HuH-7.5 (cell line): ENCODE measurements around the gene MAB21L2.
"Not testable (repeated sequence)": the region's sequence is repeated elsewhere in the genome, so short reads cannot be mapped to it uniquely, and the experiment has no call there.

Experiments used
- DNase-seq: peaks from one replicate; pipeline ENCODE4 v3.0.0; 2011; ENCODE audit warnings: low spot score

Gene MAB21L2

DNA sequence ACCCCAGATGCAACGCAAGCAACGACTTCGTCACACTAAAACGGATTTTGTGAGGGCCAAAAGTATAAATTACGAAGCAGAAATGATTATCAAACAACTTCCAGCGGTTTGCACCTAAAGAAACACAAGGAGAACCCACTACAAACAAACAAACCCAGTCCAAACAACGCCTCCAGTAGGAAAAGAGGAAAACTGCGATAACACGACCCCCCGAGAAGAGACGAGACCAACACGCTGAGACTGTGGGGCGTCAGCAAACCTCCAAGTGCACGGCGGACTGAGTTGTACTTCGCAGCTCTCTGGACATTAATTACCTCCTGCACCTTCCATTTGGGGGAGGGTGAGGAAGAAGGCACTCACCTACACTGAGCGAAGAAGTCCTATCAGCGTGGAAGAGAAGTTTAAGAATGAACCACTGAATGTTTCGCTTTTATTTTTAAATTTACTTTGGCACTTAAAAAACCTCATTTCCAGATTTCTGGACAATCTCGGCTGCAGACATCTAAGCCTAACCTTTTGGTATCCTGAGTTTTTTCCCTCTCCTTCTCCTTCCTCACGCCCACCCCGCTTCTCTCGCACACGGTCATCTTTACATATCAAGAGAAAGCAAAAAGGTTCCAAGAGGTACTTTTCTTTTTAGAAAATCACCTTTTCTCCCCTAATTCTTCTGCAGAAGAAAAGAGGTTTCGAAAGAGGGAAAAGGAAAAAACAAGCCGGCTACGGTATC lies at the start of gene MAB21L2:
Gene MAB21L2, plus strand, starts transcription at position 6 of the 727 bp plus-strand sequence. CDS start 879 bp downstream, outside the sequence.
- no peak for DNase-seq

DNA sequence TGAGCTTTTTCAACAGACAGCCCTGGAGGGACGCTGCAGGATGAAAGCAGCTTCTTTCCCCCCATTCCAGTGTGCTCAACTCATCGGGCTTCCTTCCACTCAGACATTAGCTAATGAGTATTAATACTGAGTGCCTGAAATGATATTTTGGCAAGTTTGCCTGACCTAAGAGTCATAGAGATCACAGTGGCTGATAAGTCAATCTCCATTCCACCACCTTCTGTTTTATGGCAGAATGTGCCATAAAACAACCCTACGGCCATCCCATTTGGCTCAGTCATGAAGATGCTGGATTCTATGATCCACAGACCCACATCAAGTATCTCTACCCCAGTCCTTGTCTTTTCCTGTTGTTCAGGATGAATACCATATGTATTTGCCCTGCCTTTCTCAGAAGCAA lies 48.3 kb upstream of the MAB21L2 start:
- no peak for DNase-seq

DNA sequence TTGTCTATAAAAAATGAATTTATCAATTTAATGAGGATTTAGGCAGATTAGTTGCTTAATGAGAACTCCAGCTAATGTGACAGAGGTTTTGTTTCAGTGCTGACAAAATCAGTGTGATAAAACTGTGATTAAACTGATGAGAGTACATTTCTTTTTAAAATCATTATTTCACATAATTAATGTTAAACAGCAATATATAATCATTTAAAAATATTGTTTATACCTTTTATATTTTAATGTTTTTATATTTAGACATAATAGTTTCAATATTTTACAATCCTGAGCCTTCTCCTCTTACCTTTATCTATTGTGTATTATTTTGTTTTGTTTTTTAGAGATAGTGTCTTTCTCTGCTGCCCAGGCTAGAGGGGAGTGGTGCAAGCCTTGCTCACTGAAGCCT lies 47.1 kb upstream of the MAB21L2 start:
- no peak for DNase-seq

DNA sequence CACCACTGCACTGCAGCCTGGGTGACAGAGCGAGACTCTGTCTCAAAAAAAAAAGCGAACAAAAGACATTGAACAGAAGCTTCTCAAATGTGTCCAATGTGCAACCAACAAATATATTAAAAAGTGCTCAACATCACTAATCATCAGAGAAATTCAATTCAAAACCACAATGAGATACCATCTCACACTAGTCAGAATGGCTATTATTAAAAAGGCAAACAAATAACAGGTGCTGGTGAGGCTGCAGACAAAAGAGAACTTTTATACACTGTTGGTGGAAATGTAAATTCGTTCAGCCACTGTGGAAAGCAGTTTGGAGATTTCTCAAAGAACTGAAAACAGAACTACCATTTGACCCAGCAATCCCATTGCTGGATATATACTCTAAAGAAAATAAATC lies 44.0 kb upstream of the MAB21L2 start:
- not testable (repeated sequence) for DNase-seq

DNA sequence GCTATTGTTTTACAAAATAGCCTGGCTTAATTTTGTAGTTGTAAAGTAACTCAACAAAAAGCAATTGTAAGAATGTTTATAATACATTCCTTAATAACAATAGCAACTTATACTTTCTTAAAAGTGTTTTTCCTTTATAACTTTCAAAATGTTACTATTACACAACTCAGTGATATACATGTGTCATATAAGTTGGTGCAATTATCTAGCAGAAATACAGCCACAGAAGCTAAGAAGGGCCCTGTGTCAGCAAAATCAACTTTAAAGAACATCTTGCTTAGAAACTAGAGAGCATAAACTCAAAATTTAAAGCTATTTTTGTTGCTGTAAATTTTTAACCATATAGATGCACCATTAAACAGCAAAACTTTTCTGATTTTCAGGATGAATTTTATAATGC lies 41.4 kb upstream of the MAB21L2 start:
- DNase-seq: no peak

DNA sequence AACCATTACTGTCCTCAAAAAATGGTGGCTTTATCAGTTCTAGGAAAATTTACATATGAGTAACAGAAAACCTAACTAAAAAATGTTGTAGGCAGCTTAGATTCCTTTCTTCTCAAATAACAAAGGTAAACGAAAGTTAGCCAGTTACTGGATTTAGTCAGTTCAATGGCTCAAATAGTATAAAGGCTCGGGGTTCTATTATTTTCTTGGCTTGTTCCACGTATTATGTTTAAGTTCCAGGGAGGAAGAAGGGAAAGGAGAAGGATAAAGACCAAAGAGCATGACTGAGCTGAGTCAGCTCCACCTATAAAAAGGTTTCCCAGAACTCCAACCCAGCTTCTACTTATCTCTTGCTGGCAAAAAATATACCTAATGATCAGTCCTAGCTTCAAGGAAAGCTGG lies 41.0 kb upstream of the MAB21L2 start:
- DNase-seq: no peak

DNA sequence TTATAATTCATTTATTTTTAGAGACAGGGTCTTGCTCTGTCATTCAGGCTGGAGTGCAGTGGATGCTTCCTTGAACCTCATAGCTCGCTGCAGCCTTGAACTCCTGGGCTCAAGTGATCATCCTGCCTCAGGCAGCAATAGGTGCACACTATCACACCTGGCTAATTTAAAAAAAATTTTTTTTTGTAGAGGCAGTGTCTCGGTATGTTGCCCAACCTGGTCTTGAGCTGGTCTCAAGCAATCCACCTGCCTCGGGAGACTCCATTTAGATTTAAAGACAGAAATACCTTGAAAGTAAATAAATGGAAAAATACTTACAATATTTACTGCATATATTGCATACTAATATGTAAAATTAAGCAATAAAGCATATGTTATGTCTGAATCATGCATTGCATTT lies 40.3 kb upstream of the MAB21L2 start:
- DNase-seq: no peak

DNA sequence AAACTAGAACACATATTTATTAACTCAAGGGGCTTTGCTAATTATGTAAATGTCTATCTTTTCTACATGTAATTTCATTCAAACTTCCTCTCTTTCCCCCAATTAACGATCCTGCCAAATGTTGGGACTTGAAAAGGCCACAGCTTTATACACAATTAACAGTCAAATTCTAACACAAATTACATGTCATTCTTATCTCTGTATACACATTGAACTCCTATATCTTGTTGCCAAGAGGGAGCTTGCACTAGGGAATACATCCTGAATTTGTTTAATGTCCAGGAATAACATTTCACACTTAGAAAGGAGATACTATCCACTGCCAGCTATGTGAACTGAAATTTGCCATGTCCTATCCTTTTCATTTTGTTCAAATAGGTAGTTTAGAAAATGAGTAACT lies 38.9 kb upstream of the MAB21L2 start:
- DNase-seq: no peak

DNA sequence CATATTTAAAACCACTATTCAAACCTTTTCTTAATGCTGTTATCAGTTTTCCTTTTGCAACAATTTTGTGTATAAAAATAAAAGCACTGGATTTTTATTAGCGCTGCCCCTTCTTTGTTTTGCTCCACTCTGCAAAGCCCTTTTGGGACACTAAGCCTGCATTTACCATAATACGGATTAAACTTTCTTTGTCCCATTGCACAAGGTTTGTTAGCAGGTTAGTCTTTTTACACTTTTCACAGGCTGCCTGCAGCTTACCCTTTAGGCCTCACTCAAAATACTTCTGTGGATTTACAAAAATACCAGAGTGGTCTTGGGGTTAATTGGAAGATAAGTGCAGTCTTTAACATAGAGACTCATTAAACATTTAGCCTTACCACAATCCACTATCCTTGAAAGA lies 35.7 kb upstream of the MAB21L2 start:
- DNase-seq: no peak

DNA sequence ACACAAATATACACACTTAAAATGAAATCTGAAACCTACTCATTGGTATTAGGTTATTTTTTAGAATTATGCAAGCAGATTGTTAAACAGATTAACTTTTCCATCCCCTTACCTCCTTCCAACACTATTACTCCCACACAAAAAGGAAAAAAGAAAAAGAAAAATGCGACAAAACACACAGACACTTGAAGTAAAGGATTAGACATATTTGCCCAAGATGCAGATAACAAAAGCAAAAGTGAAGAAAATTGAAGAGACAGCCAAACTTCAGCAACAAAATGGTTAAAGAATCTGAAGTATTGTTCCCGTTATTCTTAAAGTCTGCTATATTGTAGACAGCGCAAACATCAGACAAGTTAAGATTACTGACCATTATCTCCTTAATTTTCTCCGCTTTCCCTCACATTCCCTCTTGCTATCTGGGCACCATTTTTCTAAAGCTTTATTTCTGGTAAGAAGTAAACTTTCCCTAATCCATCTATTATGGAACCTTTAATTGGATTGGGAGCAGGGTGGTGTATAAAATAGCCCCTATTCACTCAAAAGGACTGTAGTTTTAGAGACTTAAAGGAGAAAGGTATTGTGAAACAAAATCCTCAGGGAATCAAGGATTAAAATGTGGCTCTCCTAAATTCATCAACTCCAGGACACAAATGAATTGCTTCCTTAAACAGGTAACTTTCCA lies 34.7 kb upstream of the MAB21L2 start:
- no peak for DNase-seq

DNA sequence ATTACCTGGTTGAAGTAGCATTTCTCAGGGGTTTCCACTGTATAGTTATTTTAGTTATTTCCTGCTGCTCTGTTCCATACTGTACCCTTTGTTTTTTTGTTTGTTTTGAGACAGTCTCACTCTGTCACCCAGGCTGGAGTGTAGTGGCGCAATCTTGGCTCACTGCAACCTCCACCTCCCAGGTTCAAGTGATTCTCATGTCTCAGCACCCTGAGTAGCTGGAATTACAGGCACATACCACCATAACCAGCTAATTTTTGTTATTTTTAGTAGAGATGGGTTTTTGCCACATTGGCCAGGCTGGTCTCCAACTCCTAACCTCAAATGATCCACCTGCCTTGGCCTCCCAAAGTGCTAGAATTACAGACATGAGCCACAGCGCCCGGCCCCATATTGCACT lies 24.1 kb upstream of the MAB21L2 start:
- DNase-seq: not testable (repeated sequence)

DNA sequence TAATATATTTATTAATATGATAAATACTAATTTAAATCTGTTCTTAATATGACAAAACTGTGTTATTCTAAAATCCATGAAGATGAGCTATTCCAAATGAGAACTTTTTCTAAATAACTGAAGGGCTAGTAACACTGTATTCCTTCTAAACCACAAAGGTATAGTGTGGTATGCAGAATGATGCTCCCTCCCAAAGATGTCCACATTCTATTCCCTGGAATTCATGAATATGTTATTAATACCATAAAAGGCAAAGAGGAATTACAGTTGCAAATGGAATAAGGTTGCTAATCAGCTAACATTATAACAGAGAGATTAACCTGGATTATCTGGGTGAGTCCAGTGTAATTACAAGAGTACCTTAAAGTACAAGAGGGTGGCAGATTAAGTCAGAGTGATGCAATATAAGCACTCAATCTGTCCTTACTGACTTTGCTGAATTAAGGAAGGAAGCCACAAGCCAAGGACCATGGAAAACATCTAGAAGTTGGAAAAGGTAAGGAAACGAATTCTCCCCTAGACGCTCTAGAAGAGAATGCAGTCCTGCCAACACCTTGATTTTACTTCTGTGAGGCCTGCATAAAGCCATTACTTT lies 20.7 kb upstream of the MAB21L2 start:
- no peak for DNase-seq

DNA sequence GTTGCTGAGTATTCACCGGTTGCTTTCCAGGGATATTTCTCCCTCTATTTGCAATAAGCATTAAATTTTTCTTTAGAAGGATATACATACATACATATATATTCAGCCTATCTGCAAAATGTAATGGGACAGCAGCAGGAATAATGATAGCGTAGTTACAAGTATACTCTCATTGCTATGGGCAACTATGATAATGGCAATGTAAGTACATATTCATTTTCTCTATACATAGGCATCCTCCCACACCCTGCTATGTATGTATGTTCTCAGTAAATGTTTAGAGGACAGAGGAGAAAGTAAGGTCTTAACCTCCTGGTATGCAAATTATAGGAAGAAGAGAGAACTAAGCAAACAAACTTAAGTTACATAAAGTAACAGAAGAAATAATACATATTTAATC lies 19.7 kb upstream of the MAB21L2 start:
- DNase-seq: no peak

DNA sequence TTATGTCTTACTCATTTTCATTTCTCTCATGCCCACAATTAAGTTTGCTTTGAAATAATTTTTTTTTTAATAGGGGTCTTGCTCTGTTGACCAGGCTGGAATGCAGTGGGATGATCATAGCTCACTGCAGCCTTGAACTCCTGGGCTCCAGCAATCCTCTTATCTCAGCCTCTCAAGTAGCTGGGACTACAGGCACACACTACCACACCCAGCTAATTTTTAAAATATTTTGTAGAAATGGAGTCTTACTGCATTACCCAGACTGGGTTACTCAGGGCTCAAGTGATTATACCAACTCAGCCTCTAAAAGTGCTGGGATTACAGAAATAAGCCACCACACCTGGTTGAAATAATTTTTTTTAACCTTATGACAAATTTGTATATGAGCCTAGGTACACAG lies 19.2 kb upstream of the MAB21L2 start:
- no peak for DNase-seq

DNA sequence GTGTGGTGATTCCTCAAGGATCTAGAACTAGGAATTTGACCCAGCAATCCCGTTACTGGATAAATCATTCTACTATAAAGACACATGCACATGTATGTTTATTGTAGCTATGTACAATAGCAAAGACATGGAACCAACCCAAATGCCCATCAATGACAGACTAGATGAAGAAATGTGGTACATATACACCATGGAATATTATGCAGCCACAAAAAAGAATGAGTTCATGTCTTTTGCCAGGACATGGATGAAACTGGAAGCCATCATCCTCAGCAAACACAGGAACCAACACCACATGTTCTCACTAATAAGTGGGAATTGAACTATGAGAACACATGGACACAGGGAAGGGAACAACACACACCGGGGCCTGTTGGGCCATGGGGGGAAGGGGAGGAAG lies 17.0 kb upstream of the MAB21L2 start:
- not testable (repeated sequence) for DNase-seq

DNA sequence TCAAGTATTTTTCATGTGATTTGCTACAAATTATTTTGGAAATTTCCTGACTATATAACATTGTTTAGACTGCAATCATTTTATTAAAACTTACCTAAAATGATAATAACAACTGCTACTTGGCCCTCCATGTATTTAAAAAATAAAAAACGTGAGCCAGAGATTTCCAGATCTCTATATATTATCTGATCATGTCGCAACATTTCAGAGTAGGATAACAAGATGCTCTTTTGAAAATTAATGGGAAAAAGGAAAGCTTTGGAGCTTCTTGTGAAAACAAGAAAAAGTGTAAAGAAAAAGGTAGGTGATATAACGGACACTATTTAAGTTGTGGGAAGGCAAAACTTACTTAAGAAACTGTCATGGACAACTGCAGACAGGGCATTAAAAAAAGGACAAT lies 14.9 kb upstream of the MAB21L2 start:
- no peak for DNase-seq

DNA sequence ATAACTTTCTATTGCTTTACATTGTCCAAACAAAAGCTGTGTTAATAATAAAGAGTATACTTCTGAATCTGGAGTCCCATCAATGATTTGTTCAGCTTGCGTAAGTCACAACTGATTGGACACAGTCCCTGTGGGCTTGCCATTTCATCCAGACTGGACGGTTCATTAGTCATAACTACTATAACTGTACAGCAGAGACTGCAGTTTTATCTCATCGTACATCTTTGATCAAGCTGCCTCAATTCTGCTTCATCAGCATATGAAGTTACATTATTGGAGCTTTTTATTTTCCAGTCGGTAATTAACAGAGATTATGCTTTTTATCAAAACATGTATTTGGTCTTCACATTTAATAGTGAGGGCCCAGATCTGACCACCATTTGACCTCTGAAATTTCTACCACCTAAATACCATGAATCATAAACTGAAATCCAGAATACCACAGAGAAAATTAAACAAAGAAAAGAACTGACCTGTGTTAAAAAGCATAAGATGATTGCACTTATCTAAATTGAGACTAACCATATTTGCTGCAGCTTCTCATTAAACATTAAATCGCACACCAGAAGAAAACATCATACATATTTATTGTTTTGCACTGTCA lies 12.5 kb upstream of the MAB21L2 start:
- DNase-seq: no peak

DNA sequence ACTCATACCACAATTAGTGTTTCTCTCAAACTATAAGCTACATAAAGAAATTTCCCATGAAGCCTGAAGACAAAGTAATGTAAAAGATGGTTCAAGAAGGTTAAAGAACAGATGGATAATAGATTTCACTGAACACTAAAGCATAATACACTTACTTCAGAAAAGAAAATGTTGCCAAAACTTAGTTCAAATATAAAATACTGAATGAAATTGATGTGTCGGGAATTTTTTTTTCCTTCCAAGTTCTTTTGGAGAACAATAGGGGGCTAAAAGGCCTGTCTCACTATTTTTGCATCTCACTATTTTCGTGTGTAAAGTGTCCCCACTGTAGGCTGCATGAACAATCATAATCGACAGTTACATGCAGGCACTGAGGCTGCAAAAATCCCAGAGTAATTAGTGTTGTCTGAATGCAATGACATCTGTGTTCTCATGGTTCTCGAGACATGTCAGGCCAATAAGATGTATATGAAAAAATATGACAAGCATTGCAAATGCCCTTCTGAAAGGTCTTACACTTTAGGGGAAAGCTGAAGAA lies 11.9 kb upstream of the MAB21L2 start:
- no peak for DNase-seq

DNA sequence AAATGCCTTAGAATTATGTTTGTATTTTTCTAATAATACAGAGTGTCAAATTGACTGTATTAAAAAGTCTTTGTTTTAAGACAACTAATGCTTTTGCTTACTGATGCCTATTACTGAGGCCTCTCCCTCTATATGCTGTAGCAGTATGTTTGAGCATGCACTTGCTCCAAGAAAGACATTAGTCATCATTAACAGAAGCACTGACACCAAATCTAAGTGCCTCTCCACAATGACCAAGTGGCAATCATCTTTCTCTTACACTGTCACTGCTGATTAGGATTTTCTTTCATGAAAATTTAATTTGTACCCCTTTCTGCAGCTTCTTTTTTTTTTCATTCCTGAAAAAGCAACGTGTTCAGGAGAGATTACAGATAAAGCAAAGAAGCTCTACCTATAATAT lies 11.1 kb upstream of the MAB21L2 start:
- no peak for DNase-seq

DNA sequence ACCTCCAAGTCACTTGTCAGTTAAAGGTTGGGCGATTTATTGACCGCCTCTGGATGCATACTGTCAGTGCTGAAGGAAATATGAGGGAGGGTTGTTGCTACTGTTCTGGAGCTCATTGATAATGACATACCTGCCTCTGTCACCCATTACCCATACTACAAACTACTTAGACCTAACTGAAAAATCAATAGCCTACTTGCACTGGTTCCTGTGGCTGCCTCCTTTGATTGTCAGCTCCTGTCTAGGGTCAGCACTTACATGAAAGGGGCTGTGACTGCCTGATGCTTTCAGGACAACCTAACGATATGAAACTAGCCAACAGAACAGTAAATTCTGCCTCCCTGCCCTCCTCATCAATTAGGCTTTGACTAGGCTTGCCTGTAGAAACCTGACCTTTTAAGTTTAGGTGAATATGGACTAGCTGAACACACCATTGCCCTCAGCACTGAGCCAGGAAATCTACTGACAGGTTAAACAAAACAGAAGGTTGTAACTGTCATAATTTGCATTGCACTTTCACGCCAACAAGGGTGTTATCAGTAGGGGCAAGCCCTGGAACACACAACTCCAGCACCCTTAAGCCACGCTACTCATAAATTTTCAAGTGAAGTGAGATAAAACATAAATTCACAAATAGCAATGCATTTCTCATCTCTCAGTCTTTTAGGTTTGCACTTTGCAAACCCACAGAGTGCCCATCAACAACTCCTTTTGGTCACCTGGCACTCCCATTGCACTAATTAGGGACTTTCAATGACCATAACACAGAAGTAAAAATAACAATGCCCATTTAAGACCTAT lies 9.0 kb upstream of the MAB21L2 start:
- DNase-seq: peak; percentile 14

DNA sequence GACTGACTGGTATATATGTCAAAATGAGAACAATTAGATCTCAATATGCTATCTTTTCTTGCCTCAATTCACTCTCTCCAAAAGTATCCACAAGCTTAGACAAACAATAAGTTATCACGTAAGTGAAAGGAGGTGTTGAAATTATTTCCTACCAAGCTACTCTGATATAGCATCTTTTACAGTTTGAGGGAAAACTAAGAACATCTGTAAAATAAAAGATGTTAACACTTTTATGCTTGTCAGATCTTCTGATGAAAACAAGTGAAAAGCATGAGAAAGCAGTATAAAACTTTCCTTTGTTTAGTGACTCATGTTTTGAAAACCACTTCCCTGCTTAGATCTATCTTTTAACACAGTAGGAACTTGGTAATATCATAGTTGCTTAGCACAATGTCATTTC lies 8.4 kb upstream of the MAB21L2 start:
- DNase-seq: no peak

DNA sequence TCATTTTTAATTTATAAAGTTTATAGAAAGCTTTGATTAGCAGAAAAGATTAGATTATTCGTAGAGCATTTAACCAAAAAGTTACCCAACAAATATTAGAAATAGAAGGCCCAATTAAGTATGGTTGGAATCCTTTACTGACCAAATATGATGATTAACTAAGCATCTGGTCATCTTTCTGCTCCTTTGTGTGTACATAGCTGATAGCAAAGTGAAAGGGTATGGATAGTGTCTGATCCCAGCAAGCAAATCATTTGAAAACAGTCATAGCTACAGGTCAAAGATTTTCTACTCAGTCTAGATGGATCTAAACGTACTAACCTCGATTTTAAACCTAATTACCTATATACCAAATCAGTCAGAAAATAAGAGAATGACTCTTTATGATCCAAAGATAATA lies 7.3 kb upstream of the MAB21L2 start:
- DNase-seq: no peak
